K562 (cell line): Measurements from ENCODE around the gene GOLGA2. TPM values are rescaled to one million over a fixed set of nuclear protein-coding genes. Genes with fewer than 3 reads are reported as not detected.
"Not testable (repeated sequence)": the region's sequence is repeated elsewhere in the genome, so short reads cannot be mapped to it uniquely, and the experiment has no call there.

Experiments
- ATF1 ChIP-seq, 2 experiments: fragments of 450-650 bp in 1 of 2; IDR thresholded peaks; 2 replicates each; pipeline ENCODE4 v1.6.1; 2016; ENCODE audit warnings: missing compliant biosample characterization in 1 of 2, missing genetic modification characterization in 1 of 2
- ATF4 ChIP-seq: fragments of 450-650 bp; formaldehyde crosslinking; IDR thresholded peaks from 2 replicates; pipeline ENCODE4 v1.4.0; 2022; ENCODE audit warnings: mild to moderate bottlenecking, moderate library complexity
- BHLHE40 ChIP-seq: IDR thresholded peaks from 2 replicates; pipeline ENCODE4 v1.6.1; 2011; ENCODE audit warnings: low read length, improper control_type of control experiment
- CXXC5 ChIP-seq: fragments of 250-450 bp; sonication (Bioruptor Pico); IDR thresholded peaks from 2 replicates; pipeline ENCODE4 v1.8.0; 2022; ENCODE audit warnings: inconsistent platforms, mild to moderate bottlenecking, moderate library complexity
- E2F6 ChIP-seq, 2 experiments: IDR thresholded peaks; 2 replicates each; pipeline ENCODE4 v1.6.1; 2011; ENCODE audit warnings: borderline replicate concordance in 1 of 2, control low read depth in 1 of 2, low read depth in 1 of 2, low read length in 1 of 2, mild to moderate bottlenecking in 1 of 2, mixed read lengths in 1 of 2, moderate library complexity in 1 of 2; ENCODE audit not compliant: insufficient read depth in 1 of 2, insufficient read length in 1 of 2, poor library complexity in 1 of 2, severe bottlenecking in 1 of 2; ENCODE audit errors: extremely low read depth in 1 of 2
- MAFF ChIP-seq: IDR thresholded peaks from 2 replicates; pipeline ENCODE4 v1.6.1; 2012; ENCODE audit warnings: low read length, improper control_type of control experiment
- MTF1 ChIP-seq: fragments of 250-450 bp; sonication (Bioruptor Pico); IDR thresholded peaks from 2 replicates; pipeline ENCODE4 v1.9.0; 2021; ENCODE audit warnings: moderate library complexity, mild to moderate bottlenecking, inconsistent platforms, borderline replicate concordance
- NFXL1 ChIP-seq: fragments of 450-650 bp; formaldehyde crosslinking; IDR thresholded peaks from 2 replicates; pipeline ENCODE4 v1.4.0; 2021; ENCODE audit warnings: mild to moderate bottlenecking
- PHF8 ChIP-seq: fragments of 200-600 bp; sonication (generic); IDR thresholded peaks from 2 replicates; pipeline ENCODE4 v1.6.1; 2012; ENCODE audit warnings: mixed run types, mild to moderate bottlenecking, inconsistent platforms, low read length, moderate library complexity, borderline replicate concordance
- POU5F1 ChIP-seq: fragments of 150-350 bp; IDR thresholded peaks from 2 replicates; pipeline ENCODE4 v1.6.1; 2014; ENCODE audit warnings: borderline replicate concordance, low read length, low read depth, mild to moderate bottlenecking; ENCODE audit not compliant: partially characterized antibody
- RBBP5 ChIP-seq: fragments of 200-600 bp; sonication (generic); IDR thresholded peaks from 2 replicates; pipeline ENCODE4 v1.6.1; 2012; ENCODE audit warnings: borderline replicate concordance, mild to moderate bottlenecking, low read length, control low read depth, inconsistent platforms; ENCODE audit not compliant: insufficient read depth, poor library complexity, severe bottlenecking
- SRF ChIP-seq, 2 experiments: fragments of 250-450, 450-650 bp in 1 of 2; sonication (Bioruptor Pico) in 1 of 2; sonication (generic) in 1 of 2; formaldehyde crosslinking; IDR thresholded peaks; 2 replicates each; pipeline versions ENCODE4 v1.5.0 to v1.5.1; 2020 to 2022; ENCODE audit warnings: mild to moderate bottlenecking in 1 of 2, missing genetic modification reagents in 1 of 2
- ZBTB17 ChIP-seq: fragments of 450-650 bp; formaldehyde crosslinking; IDR thresholded peaks from 2 replicates; pipeline ENCODE4 v1.4.0; 2020; ENCODE audit warnings: mild to moderate bottlenecking
- ZNF174 ChIP-seq: fragments of 250-450 bp; sonication (Bioruptor Pico); IDR thresholded peaks from 2 replicates; pipeline ENCODE4 v1.4.0; 2020; ENCODE audit warnings: mild to moderate bottlenecking
- ZNF57 ChIP-seq: fragments of 450-650 bp; formaldehyde crosslinking; IDR thresholded peaks from 2 replicates; pipeline ENCODE4 v1.4.0; 2020; ENCODE audit warnings: mild to moderate bottlenecking, moderate library complexity
- ZNF695 ChIP-seq: fragments of 450-650 bp; formaldehyde crosslinking; IDR thresholded peaks from 2 replicates; pipeline ENCODE4 v1.4.0; 2020; ENCODE audit warnings: mild to moderate bottlenecking, moderate library complexity
- ZNF764 ChIP-seq: fragments of 250-450 bp; sonication (Bioruptor Pico); IDR thresholded peaks from 2 replicates; pipeline ENCODE4 v1.4.0; 2020; ENCODE audit warnings: low read depth, mild to moderate bottlenecking, moderate library complexity
- polyA plus RNA-seq, 8 experiments: library from polyadenylated mRNA; depleted of rRNA in 4 of 8; stranded (reverse) in 5 of 8; unstranded in 3 of 8; fragments of >200 nt; fragmentation: Nextera tagmentation in 2 of 8; fragmentation: Illumina TruSeq in 1 of 8; extraction: Ambion mirVana in 2 of 8; extraction: Trizol in 1 of 8; gene quantifications; 2 replicates each; pipeline versions ENCODE4 v1.2.1 to v1.2.3, GENCODE V29; 2011 to 2014; ENCODE audit warnings: inconsistent platforms in 1 of 8, missing spikeins in 1 of 8
- total RNA-seq, 7 experiments: library from RNA; depleted of rRNA in 6 of 7; stranded (reverse); fragments of >200 nt in 6 of 7; fragmentation: Illumina TruSeq in 2 of 7; extraction: Trizol in 2 of 7; gene quantifications; 2 replicates each; pipeline versions ENCODE4 v1.2.1 to v1.2.3, GENCODE V29; 2011 to 2021; ENCODE audit warnings: low replicate concordance in 1 of 7
- TF ChIP-seq, protein P1 (sequence below): fragments of 450-650 bp; formaldehyde crosslinking; IDR thresholded peaks from 2 replicates; pipeline ENCODE4 v1.4.0; 2020; ENCODE audit warnings: mild to moderate bottlenecking, moderate library complexity
- TF ChIP-seq, protein P2 (sequence below): fragments of 250-450 bp; sonication (Bioruptor Pico); IDR thresholded peaks from 2 replicates; pipeline ENCODE4 v1.8.0; 2022; ENCODE audit warnings: inconsistent platforms, mild to moderate bottlenecking, moderate library complexity, borderline replicate concordance

Gene GOLGA2
- total and polyA plus RNA-seq, 9 of the 15 experiments (the other 6 are each of a cell fraction or from before 2014, with no cell fraction given): 15.7 to 138 (median 76.0) TPM

GRCh38 chr9:128279088-128280073 lies 3.6 kb upstream of the GOLGA2 start (continued):
- peak; percentile 66; the same call in 1 of the 2 replicates for TF ChIP-seq ZNF695 (CRISPR knock-in tag)
- TF ChIP-seq MTF1: peak; percentile 85; the same call in 1 of the 2 replicates
- TF ChIP-seq E2F6 (IDR thresholded peaks at IDR 0.05; ENCODE audit: borderline replicate concordance in 1 of 2, extremely low read depth in 1 of 2, insufficient read depth in 1 of 2, insufficient read length in 1 of 2, low read depth in 1 of 2, low read length in 1 of 2, poor library complexity in 1 of 2, severe bottlenecking in 1 of 2): peak in 1 of 2 experiments; percentile 5
- TF ChIP-seq, protein P1, sequence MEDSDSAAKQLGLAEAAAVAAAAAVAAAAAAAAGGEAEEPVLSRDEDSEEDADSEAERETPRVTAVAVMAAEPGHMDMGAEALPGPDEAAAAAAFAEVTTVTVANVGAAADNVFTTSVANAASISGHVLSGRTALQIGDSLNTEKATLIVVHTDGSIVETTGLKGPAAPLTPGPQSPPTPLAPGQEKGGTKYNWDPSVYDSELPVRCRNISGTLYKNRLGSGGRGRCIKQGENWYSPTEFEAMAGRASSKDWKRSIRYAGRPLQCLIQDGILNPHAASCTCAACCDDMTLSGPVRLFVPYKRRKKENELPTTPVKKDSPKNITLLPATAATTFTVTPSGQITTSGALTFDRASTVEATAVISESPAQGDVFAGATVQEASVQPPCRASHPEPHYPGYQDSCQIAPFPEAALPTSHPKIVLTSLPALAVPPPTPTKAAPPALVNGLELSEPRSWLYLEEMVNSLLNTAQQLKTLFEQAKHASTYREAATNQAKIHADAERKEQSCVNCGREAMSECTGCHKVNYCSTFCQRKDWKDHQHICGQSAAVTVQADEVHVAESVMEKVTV: peak; percentile 49; the same call in 1 of the 2 replicates
- TF ChIP-seq SRF (CRISPR knock-in tag; IDR thresholded peaks at IDR 0.05): 0 out of 4 replicates have a peak, but pooled peaks of 1 of the 2 experiments have one; percentile 37
- peak; percentile 96 for TF ChIP-seq MAFF
- TF ChIP-seq PHF8: peak; percentile 19; the same call in 1 of the 2 replicates
- peak; percentile 77 for TF ChIP-seq ZNF57
- TF ChIP-seq NFXL1 (CRISPR knock-in tag): peak; percentile 75; the same call in 1 of the 2 replicates
- TF ChIP-seq BHLHE40: peak; percentile 92
- TF ChIP-seq ZNF764 (CRISPR knock-in tag): 0 out of 2 replicates have a peak, but pooled peaks have one; percentile 59
- peak; percentile 60; the same call in 1 of the 2 replicates for TF ChIP-seq ATF4 (CRISPR knock-in tag)
- TF ChIP-seq RBBP5: peak; percentile 7
- peak; percentile 83 for TF ChIP-seq ZBTB17 (CRISPR knock-in tag)
- peak; percentile 24 for TF ChIP-seq POU5F1
- TF ChIP-seq, protein P2, sequence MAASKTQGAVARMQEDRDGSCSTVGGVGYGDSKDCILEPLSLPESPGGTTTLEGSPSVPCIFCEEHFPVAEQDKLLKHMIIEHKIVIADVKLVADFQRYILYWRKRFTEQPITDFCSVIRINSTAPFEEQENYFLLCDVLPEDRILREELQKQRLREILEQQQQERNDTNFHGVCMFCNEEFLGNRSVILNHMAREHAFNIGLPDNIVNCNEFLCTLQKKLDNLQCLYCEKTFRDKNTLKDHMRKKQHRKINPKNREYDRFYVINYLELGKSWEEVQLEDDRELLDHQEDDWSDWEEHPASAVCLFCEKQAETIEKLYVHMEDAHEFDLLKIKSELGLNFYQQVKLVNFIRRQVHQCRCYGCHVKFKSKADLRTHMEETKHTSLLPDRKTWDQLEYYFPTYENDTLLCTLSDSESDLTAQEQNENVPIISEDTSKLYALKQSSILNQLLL (CRISPR knock-in tag): peak; percentile 85
- TF ChIP-seq CXXC5 (CRISPR knock-in tag): peak; percentile 35
- TF ChIP-seq ZNF174 (CRISPR knock-in tag): peak; percentile 79; the same call in 1 of the 2 replicates
- TF ChIP-seq ATF1 (CRISPR knock-in tag; IDR thresholded peaks at IDR 0.05): not testable (repeated sequence)
- TF ChIP-seq ATF1 (tag; IDR thresholded peaks at IDR 0.05): peak; percentile 75
